Uterus (tissue), 4 donors: Measurements from ENCODE around the gene ARID1B. TPM values are rescaled to one million over a fixed set of nuclear protein-coding genes. Genes with fewer than 3 reads are reported as not detected.

Experiments used
- DNase-seq, 2 donors: peaks; one replicate each; pipeline ENCODE4 v3.0.0-alpha.2; 2019 to 2020
- H3K27ac ChIP-seq, 2 donors: fragments of 200-600 bp; sonication (generic); 1 replicate in 1 of 2; 2 replicates in 1 of 2; pipeline ENCODE4 v1.5.1; 2016 to 2018
- H3K27me3 ChIP-seq, 2 donors: fragments of 200-600 bp; sonication (generic); one replicate each; pipeline ENCODE4 v1.5.1; 2018 to 2019; ENCODE audit warnings: control low read depth in 1 of 2
- H3K36me3 ChIP-seq, 2 donors: fragments of 200-600 bp; sonication (generic); one replicate each; pipeline ENCODE4 v1.5.1; 2019; ENCODE audit warnings: control low read depth in 1 of 2
- H3K4me1 ChIP-seq, 2 donors: fragments of 200-600 bp; sonication (generic); one replicate each; pipeline ENCODE4 v1.5.1; 2018 to 2019; ENCODE audit warnings: control low read depth in 1 of 2
- H3K4me3 ChIP-seq, 2 donors: fragments of 200-600 bp; sonication (generic); 1 replicate in 1 of 2; 2 replicates in 1 of 2; pipeline ENCODE4 v1.5.1; 2018 to 2019; ENCODE audit warnings: mild to moderate bottlenecking in 1 of 2
- H3K9me3 ChIP-seq, 2 donors: fragments of 200-600 bp; sonication (generic); one replicate each; pipeline ENCODE4 v1.5.1; 2019; ENCODE audit warnings: control low read depth in 1 of 2
- CTCF ChIP-seq, 4 experiments: fragments of 200-600 bp in 2 of 4; fragments of 450-650 bp in 2 of 4; sonication (generic) in 2 of 4; IDR thresholded peaks; one replicate each; pipeline ENCODE4 v1.5.1; 2016 to 2019; ENCODE audit warnings: antibody characterized with exemption in 4 of 4, mild to moderate bottlenecking in 2 of 4, moderate library complexity in 1 of 4
- POLR2A ChIP-seq, 2 donors: fragments of 450-650 bp; IDR thresholded peaks; one replicate each; pipeline ENCODE4 v1.6.1; 2016; ENCODE audit warnings: antibody characterized with exemption in 2 of 2, mild to moderate bottlenecking in 1 of 2, moderate library complexity in 1 of 2
- intact Hi-C: fragments of 100-400 bp; cut with DNase I; formaldehyde crosslinking; loops from one replicate; pipeline ENCODE4 v1.15.1; 2023; ENCODE audit warnings: low total_unique reads
- total RNA-seq, 4 donors: library from RNA; depleted of rRNA in 3 of 4; stranded (reverse); fragments of >200 nt in 3 of 4; gene quantifications; one replicate each; pipeline versions ENCODE4 v1.1.0 to v1.2.4, GENCODE V29; 2014 to 2023
- donor health status: DM: yes; HTN: yes; CAD: no.

ARID1B gene
- total RNA-seq, 4 donors from 2014 or later: 63.8 to 198 (median 125) TPM

GRCh38 chr6:156906451-156906850 is 129.3 kb downstream of the ARID1B start:
- H3K4me3 ChIP-seq: no peak overlapping the region
- TF ChIP-seq CTCF (IDR thresholded peaks at IDR 0.05) (no peak), POLR2A (IDR thresholded peaks at IDR 0.05) (no peak)

GRCh38 chr6:156909212-156910010 is 132.2 kb downstream of the ARID1B start:
- H3K36me3 ChIP-seq: no peaks in the 10 kb centered on the region
- no peaks in the 10 kb centered on the region for H3K27me3 ChIP-seq
- H3K27ac ChIP-seq: no peak overlapping the region
- no peak for DNase-seq
- H3K4me1 ChIP-seq: no peaks in the 10 kb centered on the region
- no peak overlapping the region for H3K4me3 ChIP-seq
- TF ChIP-seq CTCF (IDR thresholded peaks at IDR 0.05) (no peak), POLR2A (IDR thresholded peaks at IDR 0.05) (no peak)
- intact Hi-C loops: no loop called here
- no peaks in the 10 kb centered on the region for H3K9me3 ChIP-seq

More at GRCh38 chr6:156906451-156906850, 129.3 kb downstream of the ARID1B start:
- no peaks in the 10 kb centered on the region for H3K36me3 ChIP-seq
- H3K27ac ChIP-seq: no peak overlapping the region
- H3K27me3 ChIP-seq: no peaks in the 10 kb centered on the region
- no peaks in the 10 kb centered on the region for H3K9me3 ChIP-seq
- DNase-seq: no peak
- intact Hi-C loops: no loop called here
- H3K4me1 ChIP-seq: no peaks in the 10 kb centered on the region

- no peaks in the 10 kb centered on the region for H3K36me3 ChIP-seq
- no peak overlapping the region for H3K4me3 ChIP-seq
- H3K9me3 ChIP-seq: no peaks in the 10 kb centered on the region
- H3K27ac ChIP-seq: no peak overlapping the region
- H3K4me1 ChIP-seq: no peaks in the 10 kb centered on the region
- no peak for DNase-seq
- intact Hi-C loops: no loop called here
- no peak for TF ChIP-seq CTCF (IDR thresholded peaks at IDR 0.05)
- TF ChIP-seq POLR2A (IDR thresholded peaks at IDR 0.05): no peak
- no peaks in the 10 kb centered on the region for H3K27me3 ChIP-seq
These were observed 132.8 kb downstream of the ARID1B start for GRCh38 chr6:156910011-156910334.

- Histone ChIP-seq H3K9me3 (no peaks in the 10 kb centered on the region), H3K4me3 (no peak overlapping the region), H3K27ac (no peak overlapping the region), H3K27me3 (no peaks in the 10 kb centered on the region), H3K4me1 (no peaks in the 10 kb centered on the region), H3K36me3 (no peaks in the 10 kb centered on the region)
- TF ChIP-seq CTCF (IDR thresholded peaks at IDR 0.05): no peak
- TF ChIP-seq POLR2A (IDR thresholded peaks at IDR 0.05): no peak
- intact Hi-C loops: no loop called here
- DNase-seq: no peak
These were observed 133.8 kb downstream of the ARID1B start for GRCh38 chr6:156910938-156911337.

- TF ChIP-seq POLR2A (IDR thresholded peaks at IDR 0.05) (no peak), CTCF (IDR thresholded peaks at IDR 0.05) (no peak)
- DNase-seq: no peak
These were observed 134.4 kb downstream of the ARID1B start for GRCh38 chr6:156911581-156911980.

More at GRCh38 chr6:156911581-156911980, 134.4 kb downstream of the ARID1B start:
- H3K27me3 ChIP-seq: no peaks in the 10 kb centered on the region
- intact Hi-C loops: no loop called here
- H3K36me3 ChIP-seq: no peaks in the 10 kb centered on the region
- no peaks in the 10 kb centered on the region for H3K4me1 ChIP-seq
- no peak overlapping the region for H3K27ac ChIP-seq
- H3K4me3 ChIP-seq: no peak overlapping the region
- no peaks in the 10 kb centered on the region for H3K9me3 ChIP-seq
